ENCODE results near the gene TLR1.

DNA sequence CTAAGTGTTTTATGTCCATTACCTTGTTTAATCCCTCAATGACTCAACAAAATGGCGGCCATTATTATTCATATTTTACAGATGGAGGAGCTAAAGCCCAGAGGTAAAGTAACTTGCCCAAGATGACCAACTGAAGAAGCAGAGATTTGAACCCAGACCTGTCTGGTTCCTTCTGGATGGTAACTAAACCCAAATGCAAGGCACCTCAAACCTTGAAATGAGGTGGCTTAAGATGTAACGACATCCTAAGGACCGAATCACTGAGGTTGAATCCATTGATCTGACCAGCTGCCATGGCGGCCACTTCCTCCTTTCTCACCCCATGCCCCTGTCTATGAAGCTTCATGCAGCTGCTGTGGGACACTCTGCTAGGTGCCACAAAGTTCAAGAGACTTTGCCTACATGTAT, 22.7 kb downstream of the TLR1 start:
- TF ChIP-seq, protein P1, sequence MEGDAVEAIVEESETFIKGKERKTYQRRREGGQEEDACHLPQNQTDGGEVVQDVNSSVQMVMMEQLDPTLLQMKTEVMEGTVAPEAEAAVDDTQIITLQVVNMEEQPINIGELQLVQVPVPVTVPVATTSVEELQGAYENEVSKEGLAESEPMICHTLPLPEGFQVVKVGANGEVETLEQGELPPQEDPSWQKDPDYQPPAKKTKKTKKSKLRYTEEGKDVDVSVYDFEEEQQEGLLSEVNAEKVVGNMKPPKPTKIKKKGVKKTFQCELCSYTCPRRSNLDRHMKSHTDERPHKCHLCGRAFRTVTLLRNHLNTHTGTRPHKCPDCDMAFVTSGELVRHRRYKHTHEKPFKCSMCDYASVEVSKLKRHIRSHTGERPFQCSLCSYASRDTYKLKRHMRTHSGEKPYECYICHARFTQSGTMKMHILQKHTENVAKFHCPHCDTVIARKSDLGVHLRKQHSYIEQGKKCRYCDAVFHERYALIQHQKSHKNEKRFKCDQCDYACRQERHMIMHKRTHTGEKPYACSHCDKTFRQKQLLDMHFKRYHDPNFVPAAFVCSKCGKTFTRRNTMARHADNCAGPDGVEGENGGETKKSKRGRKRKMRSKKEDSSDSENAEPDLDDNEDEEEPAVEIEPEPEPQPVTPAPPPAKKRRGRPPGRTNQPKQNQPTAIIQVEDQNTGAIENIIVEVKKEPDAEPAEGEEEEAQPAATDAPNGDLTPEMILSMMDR (IDR thresholded peaks at IDR 0.05; ENCODE audit: low read depth, low read length): no peak
- no peak for TF ChIP-seq EZH2phosphoT487 (IDR thresholded peaks at IDR 0.05; ENCODE audit: low read depth)
